Measurements from ENCODE around the gene STK35.
A peak's percentile ranks its signal among the peaks of the same experiment; 100 is the strongest.

STK35 gene

DNA sequence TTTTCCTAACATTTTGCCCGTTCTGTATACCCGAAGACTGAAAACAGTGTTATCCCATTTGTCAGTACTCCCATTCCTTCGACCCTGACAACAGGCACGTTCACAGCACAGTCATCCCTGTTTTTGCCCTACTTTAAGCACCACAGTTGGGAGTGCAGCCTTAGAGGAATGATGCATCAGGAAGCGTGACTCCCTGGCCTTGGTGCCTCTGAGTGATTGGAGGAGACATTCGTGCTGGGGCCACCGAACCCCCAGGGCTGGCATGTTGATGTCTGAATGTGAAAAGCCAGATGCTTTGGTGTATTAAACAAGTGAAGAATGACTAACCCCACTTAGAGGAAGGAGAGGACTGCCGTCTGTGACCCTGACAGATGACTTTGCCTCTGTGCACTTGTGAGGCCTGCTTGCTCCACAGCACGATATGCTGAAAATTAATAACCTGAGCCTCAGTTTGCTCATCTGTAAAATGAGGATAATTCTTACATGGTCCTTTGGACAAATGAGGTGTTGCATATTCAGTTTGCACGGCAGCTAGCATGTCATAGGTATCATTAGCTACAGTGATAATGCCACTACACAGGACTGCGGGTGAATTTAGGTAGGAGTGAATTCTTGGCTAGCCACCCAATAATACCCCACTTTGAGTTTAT lies 36.0 kb downstream of the STK35 start:
- DNase-seq = no peak

DNA sequence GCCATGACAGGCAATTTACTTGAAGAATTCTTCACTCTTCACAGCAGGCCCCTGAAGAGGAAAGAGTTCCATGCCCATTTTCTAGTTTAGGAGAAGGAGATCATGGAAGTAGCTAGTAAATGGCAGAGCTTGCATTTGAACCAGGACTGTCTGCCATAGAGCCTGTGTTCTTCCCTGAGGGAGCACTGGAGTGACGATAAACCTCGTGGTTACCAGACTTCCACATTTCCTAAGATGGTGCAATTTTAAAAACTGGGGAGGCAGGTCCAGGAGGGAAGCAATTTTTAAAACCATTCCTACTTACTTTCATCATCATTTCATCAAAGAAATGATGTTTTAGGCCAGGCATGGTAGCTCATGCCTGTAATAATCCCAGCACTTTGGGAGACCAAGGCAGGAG lies 36.8 kb downstream of the STK35 start:
- DNase-seq = no peak

DNA sequence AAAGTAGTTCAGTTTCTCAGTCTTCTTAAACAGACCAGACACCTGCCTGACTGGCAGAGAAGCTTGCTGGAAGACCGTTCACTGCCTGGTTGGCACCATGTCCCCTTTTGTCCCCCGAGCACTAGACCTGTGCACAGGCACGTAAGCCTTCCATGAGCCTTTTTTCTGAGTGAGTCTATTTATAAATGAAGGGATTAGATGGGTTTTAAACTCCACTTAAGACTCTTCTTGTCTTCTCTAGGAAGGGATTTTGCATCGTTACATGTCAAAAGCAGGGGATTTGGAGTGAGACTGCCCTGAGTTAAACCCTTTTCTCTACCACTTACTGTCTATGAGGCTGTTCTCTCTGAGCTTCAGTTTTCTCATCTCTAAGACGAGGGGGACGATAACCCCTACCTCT lies 37.6 kb downstream of the STK35 start:
- no peak for DNase-seq

DNA sequence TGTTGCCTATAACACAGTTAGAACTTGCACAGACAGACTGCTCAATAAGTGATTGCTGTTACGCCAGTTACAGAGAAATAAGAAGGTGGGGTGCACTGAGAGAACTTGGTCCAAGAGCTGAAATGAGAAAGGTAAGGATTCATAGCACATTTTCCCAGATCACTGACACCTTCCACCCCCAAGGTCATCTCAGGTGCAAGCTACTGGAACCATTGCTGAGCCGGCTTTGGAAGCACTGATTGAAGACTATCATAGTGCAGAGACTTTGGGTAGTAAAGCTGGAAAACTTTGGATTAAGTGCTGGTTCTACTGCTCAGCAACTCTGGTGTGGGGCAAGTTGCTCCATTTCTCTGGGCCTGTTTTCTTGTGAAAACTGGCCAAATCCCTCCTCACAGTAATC lies 38.1 kb downstream of the STK35 start:
- DNase-seq = no peak

DNA sequence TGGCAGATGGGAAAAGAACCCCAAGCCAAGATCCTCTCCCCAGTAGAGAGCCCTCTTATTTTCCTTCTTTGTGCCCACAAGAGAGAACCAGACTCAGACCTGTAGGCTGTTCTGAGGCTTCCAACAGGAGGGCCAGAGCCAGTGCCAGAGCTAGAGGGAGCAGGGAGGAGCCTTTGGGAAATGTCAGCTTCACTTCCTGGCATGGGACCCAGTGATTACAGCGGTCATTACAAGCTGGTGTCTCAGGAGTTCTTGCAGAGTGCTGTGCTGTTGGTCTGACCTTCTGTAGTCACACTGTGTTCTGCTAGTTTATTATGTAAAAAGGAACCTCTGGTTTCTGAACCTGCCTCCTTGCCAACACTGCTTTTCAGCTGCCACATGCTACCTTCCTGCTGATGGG lies 38.9 kb downstream of the STK35 start:
- no peak for DNase-seq

DNA sequence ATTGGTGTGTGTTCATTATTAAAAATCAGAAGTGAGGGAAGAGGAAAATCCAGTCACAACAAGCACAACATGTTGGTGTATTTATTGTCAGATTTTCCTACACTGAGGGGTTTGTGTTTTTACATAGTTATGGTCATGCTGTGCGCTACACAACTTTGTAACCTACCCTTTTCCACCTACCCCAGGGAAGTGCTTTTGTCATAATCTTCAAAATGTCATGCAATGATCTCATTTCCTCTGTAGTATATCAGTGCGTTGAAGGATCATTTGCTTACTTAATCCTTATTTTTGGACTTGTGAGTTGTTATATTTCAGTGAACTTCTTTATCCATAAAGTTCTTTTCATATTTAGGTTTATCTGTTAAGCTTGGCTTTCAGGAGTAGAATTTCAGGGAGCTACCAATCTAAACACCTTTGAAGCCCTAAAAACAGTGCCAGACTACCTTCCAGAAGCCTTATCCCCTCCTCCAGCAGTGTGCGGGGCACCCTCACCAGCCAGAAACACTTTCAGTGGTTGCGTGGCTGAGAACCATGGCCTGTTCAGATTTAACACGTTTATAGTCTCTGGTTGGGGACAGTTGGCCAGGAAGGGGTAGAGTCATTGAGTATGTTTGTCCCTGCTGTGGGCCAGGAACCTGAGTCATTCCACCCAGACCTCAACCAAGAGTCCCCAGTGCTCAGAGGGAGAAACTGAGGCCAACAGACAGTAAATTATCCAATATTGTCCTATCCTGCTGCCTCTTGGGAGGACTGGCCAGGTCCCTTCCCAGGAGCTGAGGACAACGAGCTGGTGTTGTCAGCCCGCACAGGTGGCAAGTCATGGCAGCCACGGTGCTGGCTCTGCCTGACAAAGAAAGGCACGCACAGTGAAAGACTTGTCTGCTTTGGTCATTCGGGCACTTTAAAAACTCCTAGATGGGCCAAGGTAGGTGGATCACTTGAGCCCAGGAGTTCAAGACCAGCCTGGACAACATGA lies 40.3 kb downstream of the STK35 start:
- DNase-seq = no peak

DNA sequence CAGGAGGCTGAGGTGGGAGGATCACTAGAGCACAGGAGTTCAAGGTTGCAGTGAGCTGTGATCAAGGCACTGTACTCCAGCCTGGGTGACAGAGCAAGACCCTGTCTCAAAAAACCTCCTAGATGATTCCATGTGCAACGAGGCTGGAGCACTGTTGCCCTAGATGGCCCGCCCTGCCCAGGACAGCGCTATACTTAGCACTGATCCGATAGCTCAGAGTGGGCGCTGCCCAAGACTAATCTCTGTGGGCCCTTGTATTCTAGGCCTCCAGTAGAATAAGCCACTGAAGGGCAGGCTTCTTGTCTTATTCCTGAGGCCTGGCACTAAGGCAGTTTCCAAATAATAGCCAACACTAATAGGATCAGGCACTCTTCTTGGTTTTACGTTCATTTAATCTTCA lies 41.0 kb downstream of the STK35 start:
- no peak for DNase-seq

DNA sequence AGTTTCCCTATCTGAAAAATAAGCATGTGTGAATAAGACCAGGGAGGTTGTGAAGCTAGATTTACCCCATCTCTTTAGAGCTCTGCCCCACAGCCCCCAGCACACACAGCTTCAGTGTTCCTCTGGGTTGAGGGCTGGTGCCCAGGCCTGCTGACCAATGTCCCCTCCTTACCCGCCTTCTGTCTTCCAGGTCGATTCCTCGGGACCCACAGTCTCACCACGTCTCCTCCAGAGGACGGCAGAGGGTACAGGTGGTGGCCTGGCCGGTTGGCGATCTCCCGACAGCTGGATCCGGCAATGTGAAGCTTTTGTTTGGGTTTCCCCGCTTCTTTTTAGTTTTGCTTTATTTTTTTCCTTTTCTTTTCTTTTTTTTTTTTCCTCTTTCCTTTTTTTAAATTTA lies 42.0 kb downstream of the STK35 start:
- DNase-seq = no peak

DNA sequence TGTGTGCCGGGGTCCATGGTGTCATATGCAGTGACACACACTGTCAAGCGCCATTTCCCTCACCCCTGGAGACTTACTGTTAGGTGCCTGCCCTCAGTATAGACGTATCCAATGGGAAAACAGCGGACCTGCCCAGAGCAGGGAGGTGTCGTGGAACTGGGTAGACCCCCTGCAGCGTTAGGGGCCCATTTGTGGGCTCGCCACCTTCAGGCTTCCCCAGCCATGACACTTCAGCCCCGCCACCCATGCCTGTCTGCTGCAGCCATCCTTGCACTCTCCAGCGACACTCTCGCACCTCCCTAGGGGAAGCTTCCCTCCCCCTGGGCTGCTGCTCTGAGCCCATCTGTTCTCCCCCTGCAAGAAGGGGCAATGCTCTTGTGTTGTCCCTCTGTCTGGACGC lies 43.2 kb downstream of the STK35 start:
- no peak for DNase-seq

DNA sequence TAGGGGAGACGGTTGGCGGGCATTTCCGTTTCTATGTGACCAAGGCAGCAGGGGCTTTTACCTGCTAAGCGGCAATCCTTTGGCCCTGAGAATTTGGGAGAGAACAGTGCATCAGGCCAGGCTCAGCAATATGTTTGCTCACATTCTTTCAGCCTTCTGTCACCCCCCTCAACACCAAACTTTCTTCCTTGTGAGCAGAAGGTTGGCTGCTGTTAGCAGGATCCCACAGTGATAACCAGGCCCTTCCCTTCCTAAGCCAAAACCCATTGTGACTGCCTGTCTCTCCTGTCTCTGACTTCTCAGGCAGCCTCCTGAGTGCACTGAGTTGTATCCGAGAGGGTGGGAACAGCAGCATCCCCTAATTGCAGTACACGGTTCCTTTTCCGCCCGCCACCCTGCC lies 43.7 kb downstream of the STK35 start:
- DNase-seq = no peak

DNA sequence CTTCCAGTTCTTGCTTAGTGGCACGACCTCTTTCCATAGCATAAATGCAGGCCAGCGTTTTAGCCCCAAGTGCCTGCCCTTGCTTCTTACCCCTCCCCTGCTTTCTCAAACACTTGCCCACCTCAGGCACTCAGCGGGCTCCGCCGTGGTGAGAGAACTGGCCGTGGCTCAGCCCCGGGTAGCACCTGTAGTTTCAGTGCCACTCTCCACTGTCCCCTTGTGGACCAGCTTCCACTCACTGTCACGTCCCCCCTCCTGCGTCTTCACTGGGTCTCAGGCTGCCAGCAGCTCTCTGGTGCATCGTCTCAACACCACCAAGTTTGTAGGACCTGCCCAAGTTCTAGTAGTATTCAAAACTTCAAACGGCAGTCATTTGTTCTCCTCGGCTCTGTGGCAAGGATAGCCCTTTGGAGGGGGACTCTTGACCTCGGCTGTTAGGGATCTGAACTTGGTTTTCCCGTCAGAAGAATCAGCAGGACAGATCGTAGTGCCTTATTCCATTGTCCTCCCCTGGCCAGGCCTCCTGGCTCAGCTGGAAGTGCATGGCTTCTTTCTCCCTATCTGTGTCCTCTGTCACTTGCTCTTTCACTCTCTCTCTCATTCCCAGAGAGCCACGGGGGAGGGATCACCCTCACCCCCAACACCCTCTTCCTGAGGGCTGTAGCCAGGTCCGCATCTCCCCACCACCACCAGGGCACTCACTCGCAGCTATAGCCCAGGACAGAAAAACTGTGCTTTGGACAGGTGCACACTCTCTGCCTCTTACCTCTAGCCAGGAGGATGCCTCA lies 44.6 kb downstream of the STK35 start:
- DNase-seq = no peak

DNA sequence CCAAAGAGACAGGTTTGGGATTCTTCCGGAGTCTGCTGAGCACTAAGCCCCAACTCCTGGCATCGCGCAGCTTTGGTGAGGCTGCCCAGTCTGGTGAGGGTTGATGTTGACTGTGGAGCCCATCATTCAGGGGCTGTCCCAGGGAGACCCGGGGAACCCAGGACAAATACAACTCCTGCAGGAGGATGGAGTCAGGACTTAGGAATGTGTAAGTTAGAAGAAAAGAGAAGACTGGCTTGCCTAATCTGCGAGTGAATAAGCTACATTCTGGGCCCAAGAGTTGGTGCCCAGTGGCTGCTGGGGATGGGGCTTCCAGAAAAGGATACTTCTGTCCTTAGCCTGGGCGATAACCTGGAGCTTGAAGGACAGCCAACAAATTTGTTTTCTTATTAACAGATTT lies 47.9 kb downstream of the STK35 start:
- no peak for DNase-seq

DNA sequence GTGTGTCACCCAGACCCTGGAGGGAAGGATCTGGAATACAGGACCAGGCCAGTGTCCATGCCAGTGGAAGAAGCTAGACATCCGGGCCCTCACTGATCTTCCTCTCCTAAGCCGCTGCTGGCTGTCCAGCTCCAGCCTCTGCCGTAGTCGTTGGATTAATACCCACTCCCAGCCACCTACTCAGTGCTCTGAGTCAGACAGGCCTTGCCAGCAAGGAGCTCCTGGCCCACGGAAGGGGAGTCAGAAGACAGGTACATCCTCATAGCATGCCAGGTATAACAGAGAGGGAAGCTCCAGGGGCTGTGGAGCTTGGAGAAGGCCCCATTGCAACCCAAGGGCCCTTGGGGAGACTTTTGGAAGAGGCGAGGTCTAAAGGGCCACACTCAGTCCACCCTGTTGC lies 49.0 kb downstream of the STK35 start:
- DNase-seq = no peak

DNA sequence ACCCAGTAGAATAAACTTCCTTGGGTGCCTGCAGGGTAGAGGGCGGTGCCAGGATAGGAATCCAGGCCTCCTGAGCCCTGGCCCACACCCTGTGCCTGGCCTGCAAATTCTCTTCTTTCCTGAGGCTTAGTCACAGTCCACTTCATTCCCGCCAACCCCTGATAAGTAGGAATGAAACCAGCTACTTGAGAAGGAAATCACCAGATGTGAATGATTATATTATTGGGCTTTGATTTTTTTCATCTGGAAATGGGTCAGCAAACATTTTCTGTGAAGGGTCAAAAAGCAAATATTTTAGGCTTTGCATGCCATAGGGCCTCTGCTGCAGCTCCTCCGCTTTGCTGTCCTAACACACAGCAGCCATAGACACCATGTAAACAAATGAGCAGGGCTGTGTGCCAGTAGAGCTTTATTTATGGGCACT lies 50.2 kb downstream of the STK35 start:
- DNase-seq = peak; percentile 5

DNA sequence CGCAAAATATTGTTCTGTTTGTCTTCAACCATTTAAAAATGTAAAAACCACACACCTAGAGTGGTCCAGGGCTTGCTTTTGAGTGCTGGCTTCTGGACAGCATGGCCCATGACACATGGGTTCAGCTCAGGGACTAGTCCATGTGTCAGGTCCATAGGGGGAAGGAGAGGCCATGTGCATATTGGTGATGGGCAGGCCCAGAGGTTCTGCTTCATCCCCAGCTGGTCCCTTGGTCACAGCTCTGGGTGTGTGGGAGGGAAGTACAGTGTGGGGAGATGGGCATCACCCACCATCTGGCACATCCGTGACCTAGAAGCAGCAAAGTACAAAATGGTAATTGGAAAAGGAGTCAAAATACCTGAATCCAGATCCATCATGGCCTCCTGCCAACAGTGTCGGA lies 50.7 kb downstream of the STK35 start:
- no peak for DNase-seq

DNA sequence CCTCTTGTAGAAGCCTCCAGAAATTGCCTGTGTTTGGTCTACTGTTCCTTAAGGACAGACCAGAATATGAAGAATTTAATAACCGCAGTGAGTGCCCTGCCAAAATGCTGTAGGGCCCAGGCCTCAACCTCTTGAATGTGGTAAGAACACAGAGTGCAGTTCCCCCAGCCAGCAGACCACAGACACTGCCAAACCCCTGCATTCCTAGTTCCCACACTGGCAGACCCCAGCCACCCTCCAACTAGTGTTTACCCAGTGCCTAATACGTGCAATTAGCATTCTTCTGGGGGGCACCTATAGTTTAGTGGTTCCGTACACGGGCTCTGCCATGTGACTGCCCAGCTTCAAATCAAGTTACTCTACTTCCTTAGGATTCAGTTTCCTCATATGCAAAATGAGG lies 51.7 kb downstream of the STK35 start:
- DNase-seq = no peak

DNA sequence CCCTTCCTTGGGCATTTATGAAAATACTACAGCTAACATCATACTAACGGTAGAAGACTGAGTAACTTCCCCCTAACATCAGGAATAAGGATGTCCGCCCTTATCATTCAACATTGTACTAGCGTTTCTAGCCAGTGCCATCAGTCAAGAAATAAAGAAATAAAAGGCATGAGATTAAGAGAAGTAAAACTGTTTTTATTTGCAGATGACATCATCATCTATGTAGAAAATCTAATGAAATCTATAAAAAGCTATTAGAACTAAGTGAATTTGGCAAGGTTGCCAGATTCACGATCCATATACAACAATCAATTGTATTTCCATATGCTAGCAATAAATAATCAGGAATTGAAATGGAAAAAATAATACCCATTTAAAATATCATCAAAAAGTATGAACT lies 54.6 kb downstream of the STK35 start:
- no peak for DNase-seq

DNA sequence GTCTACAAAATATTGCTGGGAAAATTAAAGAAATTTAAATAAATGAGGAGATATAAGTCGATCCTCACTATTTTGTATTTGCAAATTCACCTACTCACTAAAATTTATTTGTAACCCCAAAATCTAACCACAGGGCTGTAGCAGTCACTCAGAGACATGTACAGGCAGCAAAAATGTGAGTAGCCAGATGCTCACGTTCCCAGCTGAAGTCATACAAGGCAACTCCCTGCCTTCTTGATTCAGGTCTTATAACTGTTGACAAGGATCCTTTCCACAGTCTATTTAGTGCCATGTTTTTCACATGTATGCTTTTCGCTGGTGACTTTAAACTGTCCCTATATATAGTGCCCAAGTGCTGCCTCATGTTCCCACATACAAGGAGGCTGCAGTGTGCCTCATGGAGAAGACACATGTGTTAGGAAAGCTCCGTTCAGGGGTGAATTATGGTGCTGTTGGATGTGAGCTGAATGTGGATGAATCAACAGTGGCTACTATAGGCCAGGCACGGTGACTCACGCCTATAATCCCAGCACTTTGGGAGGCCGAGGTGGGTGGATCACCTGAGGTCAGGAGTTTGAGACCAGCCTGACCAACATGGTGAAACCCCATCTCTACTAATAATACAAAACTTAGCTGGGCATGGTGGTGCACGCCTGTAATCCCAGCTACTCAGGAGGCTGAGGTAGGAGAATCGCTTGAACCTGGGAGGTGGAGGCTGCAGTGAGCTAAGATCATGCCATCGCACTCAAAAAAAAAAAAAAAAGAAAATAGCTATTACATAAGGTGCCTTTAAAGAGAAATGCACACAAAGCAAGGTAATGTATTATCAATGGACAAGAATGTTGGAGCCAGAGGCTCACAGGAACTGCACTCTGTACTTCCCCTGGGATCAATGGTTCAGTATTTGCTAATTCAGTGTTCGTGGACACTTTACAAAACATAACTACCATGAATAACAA lies 55.3 kb downstream of the STK35 start:
- no peak for DNase-seq

DNA sequence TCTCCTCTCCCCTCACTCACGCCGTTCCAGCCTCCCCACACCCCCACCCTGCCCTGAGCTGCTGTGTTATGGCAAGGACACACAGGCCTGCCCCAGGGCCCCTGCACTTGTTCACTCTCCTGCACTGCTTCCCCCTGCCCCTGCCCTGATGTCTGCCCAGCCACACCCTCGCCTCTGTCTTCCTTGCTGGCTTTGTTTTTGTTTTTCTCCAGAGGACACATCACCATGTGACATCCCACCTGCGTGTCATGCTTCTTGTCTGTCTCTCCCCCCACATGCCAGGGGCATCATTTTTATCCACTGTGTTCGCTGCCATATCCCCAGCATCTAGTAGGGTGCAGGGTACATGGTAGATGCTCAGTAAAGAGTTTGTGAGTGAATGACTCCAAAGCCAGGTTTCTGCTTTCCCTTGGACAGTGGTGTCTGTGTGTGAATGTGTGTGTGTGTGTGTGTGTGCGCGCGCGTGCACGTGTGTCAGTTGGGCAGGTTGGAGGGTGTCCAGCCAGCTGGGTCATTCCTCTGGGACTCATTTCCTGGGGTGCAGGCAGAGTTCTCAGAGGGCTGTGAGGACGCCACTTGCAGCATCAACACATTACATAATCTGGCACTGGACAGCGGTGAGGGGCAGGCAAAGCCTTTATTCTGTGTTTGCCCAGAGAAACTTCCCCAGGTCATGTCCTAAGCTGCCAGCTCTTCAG lies 60.6 kb downstream of the STK35 start:
- DNase-seq = no peak

DNA sequence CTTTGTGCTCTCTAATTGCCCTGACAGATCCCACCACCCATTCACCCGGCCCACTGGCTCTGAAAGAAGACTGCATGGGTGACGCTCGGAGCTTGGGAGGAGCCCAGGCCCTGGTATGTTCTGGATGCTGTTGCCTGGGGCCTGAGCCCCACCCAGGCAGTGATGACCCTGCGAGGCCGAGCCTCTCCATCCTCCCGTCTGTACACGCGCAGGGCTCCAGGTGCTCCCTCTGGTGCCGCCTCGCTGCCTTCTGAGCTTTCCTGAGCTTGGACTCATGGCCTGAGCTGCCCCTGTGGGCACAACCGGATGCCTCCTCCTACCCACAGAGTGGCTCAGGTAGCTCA lies 61.2 kb downstream of the STK35 start:
- DNase-seq = no peak

DNA sequence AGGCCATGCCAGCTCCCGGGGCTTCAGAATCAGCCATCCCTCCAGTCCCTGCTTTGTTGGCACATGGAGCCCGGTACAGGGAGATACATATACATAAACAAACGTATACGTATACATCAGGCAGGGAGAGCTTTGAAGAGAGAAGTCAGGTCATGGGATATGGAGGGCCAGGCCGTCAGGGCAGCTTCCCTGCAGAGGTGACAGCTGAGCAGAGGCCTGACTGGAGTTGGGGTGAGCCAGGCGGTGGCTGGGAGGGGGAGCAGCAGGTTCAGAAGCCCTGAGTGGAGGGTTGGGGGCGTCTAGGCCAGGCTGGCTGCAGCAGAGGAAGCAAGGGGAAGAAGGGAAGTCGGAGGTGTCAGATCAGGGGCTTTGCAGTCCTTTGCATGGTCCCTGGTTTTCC lies 61.7 kb downstream of the STK35 start:
- DNase-seq = no peak

DNA sequence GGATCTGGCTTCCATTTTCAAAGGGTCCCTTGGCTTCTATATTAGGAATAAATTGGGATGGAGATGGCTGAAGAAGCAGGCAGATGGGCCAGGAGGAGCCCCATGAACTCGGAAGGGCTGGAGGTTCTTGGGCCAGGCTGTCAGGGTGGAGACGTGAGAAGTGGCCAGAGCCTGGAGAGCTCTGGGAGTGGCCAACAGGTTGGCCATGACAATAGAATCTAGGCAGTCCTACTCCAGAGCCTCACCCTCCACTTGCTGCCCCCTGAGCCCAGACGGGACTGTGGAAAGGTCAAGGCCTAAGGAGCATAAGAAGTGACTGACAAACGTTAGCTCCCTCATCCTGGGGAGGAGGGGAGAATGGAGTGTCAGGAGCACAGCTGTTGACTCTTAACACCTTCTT lies 62.1 kb downstream of the STK35 start:
- no peak for DNase-seq
